DMS153 treated with DMSO at 0.1 percent for 48 hours (cell line): ENCODE data around the gene SIRPA.
"Not testable (repeated sequence)": the region's sequence is repeated elsewhere in the genome, so short reads cannot be mapped to it uniquely, and the experiment has no call there.

Experiments
- DNase-seq: peaks from one replicate; lab custom pipeline; 2025; ENCODE audit not compliant: unreplicated experiment; lab: John Stamatoyannopoulos, UW

The SIRPA gene

DNA sequence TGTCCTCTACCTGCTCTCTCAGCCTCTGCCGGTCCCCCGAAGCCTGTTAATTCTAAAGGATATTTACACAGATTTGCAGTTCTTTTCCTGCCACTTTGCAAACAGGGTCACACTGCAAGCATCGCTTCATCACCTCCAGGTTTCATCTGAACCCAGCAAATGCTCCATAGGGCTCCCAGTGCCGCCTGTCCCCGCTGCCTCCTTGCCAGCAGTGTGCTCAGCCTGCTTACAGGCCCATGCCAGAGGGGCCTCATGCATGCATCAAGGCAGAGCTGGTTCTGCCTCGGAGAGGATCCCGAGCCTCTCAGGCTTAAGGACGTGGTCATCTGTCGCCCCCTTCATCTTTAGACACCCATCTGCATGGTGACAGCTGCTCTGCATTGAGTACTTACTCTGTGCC, 10.5 kb downstream of the SIRPA start:
- DNase-seq: no peak

DNA sequence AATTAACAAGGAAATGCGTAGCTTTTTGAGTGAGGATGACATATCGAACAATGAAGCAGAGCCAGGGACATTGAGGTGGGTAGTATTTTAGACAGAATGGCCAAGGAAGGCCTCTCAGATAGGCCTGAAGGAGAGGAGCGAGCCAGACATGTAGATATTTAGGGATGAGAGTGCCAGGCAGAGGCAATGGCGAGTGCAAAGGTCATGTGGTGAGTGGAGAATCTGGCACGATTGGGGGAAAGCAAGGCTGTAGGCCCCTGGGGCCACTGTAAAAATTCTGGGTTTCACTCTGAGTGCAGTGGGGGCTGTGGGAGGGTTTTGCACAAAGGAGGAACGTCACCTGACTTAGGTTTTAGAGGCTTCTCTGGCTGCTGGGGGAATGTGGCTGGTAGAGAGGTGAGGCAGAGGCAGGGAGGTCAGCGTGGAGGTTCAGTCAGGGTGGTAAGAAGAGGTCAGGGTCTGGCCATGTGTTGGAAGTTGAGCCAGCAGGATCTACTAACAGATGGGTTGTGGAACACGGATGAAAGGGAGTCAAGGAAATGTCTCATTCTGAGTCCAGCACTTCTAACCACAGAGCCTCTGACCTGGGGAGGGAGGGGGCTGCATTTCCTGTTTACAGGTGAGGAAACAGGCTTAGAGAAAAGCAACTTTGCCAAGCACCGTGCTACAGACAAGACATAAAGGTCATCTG, 11.3 kb downstream of the SIRPA start:
- no peak for DNase-seq

DNA sequence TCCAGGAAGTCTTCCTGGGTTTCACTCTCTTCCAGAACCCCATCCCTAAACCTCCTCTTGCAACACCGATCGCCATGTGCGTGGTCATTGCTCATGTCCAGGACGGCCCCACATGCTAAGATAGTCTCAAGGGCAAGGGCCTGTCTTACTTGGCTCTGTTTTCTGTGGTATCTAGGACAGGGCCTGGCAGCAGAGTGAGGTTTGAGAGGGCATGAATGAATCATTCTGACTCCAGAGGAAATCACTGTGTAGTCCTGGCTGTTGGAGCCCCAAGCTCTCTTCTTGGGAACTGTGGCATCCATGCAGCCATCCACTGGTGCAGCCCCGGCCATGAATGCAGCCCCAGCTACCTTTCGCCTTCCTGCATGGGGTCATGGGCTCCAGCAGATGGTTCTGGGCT, 12.4 kb downstream of the SIRPA start:
- DNase-seq: no peak

DNA sequence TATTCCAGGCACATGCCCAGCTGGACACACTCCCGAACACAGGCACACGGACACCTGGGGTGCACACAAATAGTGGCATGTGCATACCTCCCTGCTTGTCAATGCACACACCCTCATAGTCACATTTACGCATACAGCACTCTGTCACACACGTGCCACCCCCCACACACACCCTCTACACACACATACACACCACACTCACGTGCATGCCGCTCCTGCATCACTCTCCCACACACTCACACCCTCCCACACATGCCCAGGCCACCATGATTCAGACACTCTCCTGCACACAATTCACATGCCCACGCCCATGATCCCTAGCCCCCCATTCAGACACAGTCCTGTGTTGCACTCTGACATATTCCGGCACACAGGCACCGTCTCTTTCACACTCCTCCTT, 13.0 kb downstream of the SIRPA start:
- no peak for DNase-seq

DNA sequence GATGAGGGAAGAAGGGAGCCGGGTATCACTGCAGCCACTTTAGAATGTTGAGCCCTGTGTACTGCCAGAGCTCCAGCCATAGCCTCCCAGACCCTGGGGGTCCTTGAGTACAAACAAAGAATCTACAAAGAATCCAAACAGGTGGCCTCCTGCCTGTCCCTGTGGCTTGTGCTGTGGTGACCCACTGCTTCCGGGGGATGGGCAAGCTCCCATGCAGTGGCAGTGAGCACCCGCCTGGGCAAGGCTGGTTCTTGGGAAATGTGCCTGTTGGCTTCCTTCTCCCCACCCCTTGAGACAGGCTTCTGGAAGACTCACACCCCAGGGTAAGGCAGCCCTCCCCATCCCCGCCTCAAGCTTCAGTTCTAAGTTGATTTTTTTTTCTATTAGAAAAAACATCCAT, 13.9 kb downstream of the SIRPA start:
- DNase-seq: no peak

DNA sequence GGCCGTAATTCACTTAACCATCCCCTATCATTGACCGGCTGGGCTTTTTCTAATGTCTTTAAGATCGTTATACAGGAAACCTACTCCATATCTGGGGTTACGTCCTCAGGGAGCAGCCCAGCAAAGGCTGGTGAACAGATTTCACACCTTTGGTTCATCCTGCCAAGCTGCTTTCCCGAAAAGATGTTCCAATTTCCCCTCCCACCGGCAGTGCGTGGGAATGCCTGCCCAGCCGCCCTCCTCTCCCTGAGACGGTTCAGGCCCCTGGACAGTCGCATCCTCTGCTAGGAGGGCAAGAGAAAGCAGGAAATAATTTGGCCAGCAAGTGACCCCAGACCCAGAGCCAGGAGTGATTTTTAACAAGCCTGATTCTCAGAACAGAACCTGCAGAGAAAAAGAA, 16.3 kb downstream of the SIRPA start:
- DNase-seq: no peak

DNA sequence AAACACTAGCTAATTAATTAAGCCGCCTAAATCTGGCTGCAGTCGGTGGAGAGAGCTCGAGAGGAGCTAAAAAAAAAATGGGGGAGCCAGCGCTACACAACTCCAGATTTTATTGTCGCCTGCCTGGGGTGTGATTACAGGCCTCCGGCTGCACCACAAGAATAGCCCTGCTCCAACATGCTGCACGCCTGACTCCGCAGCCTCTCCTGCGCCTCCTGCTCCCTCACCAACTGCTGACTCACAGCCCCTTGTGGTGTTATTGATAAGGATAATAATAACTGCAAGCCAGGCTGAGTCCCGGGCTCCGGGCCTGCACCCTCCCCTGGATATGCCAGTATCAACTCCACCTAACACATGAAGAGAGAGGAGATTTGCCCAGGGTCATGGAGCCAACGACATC, 16.8 kb downstream of the SIRPA start:
- DNase-seq: no peak

DNA sequence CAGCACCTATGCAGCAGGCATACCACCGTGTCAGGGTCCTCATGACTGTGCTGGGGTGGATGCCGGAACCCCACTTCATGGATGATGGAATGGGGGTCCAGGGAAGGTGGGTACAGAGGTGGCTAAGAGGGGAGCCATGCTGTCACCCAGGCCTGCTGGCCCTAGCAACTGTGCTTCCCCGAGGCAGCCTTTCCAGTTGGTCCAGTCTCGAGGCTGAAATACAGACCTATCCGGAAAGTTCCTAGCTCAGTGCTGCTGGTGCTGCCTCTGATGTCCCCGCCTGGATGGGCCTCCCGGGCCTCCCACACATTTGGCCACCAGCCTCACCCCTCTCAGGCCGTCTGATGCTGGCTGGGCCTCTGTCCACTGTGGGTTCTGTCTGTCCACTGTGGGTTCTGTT, 17.4 kb downstream of the SIRPA start:
- DNase-seq: no peak

DNA sequence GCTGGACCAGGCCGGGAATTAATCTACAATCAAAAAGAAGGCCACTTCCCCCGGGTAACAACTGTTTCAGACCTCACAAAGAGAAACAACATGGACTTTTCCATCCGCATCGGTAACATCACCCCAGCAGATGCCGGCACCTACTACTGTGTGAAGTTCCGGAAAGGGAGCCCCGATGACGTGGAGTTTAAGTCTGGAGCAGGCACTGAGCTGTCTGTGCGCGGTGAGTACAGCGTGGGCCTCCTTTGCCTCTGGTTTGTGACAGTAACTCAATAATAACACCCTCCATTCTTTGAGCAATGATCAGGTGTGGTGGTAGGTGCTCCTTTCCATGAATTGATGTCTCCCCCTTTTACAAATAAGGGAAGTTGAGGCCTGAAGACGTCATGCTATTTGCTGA, 20.0 kb downstream of the SIRPA start:
- not testable (repeated sequence) for DNase-seq

DNA sequence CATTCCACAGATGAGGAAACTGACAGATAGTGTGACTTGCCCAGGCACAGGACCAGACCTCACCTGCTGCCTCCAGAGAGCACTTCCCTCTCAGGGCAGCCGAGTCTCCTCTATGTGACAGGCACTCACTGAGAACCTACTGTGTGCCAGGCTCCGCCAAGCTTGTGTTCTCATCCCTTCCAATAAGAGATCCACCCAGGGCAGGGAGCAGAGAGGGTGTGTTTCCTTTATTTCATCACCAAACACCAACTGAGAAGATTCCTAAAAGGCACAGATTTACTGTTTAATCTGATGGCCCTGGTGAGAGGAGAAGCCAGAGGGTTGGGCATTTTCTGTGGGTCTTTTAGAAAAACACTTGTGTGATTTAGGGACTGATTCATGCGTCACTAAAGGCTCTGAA, 20.5 kb downstream of the SIRPA start:
- no peak for DNase-seq

DNA sequence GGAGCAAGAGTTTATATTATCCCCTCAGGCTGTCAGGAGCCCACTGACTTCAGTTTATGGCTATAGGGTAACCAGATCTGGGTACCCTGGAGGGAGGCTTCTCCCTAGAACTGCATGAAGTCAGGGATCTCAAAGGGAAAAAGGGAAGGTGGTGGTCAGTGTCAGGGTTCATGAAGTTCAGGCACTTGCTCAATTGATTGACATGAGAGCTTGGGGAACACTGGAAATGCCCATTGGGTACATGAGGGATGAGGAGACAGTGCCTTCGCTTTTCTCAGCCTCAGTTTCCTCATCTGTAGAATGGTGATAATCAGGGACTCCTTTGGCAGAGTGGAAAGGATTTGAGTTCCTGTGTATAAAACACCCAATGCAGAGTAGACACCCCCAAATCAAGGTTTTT, 22.6 kb downstream of the SIRPA start:
- no peak for DNase-seq

DNA sequence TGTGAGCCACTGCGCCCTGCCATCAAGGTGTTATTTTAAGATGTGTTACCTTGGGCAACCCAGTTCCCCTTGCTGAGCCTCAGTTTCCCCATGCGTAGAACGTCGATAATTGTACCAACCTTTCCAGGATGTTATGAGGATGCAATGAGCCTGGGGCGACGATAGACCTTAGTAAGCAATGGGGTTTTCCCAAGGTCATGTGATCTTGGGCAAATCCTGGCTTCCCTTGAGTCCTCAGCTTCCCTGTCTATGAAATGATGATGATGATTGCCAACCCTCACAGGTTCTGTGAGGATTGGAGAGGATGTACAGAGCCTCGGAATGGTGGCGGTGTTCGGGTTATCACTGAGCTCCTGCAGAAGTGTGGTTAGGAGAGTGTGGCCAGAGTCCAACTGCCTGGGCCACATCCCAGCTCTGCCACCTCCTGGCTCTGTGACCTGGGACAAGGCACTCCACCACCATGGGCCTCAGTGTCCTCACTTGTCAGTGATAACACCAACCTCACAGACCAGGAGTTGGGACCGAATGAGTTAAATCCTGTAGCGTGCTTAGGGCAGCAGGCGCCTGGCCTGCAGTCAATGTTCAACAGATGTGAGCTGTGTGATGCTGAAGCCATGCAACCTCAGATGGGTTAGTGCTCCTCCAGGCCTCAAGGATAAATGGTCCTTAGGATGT, 23.4 kb downstream of the SIRPA start:
- no peak for DNase-seq

DNA sequence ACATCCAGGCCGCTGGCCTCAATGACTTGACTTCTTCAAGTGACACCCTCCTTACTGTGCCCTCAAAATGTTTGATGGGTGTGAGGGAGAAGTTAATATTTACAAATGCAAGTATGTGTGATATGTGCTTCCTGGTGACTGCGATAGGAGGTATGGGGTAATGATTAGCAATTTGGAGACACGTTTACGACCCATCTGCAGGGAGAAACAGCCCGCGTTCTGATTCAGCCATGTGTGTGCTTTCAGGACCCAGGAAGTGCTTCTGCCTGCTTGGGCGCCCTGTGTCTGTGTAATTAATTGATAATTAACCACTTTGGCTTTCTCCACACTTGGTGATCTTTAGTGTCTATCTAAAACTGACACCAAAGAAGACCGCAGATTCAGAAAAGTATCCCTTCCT, 25.0 kb downstream of the SIRPA start:
- DNase-seq: no peak

DNA sequence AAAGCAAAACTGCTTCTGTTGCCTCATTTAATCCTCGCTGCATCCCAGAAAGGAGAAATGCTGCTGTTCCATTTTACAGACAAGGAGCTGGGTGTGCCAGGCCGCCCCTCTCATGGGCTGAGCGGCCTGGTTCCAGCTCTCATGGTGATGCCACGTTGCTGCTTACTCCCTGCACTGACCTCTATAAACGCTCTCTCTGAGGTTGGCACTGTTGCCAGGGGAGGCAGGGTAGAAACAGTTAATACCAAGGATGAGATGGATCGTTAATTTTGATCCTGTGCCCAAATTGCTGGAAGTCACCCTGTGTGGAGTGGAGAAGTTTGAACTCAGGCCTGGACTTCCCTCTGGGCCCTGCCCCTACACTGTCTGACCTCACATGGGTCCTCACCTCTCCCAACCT, 25.6 kb downstream of the SIRPA start:
- no peak for DNase-seq

DNA sequence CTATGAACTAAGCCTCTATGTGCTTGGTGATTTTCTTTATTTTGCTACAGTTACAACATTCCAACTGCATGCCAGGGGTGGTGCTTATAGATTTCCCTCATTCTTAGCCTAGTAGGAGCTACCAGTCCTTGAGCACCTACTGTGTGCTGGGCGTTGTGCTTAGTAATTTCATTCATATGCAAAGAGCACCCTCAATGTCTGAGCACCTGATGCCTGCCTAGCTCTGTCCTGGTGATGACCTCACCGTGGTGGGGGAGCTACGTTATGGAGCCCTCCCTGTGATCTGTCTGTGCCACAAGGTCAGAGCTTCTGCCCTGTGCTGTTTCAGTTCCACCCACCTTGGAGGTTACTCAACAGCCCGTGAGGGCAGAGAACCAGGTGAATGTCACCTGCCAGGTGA, 26.8 kb downstream of the SIRPA start:
- not testable (repeated sequence) for DNase-seq

DNA sequence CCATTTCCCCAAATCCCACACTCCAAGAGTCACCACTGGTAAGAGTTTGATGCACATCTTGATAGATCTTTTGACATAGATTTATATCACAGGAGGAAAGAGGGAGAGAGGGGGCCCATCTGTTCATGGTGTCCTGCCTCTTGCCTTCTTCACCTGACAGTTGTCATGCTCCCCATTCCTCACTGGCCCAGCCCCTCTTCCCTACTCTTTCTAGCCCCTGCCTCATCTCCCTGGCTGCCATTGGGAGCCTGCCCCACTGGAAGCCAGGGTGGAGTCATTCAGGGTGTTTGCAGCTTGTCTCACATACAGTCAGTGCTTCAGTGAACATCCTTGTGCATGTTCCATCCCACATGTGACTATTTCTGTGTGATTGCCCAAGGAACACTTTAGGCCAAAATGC, 27.6 kb downstream of the SIRPA start:
- DNase-seq: no peak

DNA sequence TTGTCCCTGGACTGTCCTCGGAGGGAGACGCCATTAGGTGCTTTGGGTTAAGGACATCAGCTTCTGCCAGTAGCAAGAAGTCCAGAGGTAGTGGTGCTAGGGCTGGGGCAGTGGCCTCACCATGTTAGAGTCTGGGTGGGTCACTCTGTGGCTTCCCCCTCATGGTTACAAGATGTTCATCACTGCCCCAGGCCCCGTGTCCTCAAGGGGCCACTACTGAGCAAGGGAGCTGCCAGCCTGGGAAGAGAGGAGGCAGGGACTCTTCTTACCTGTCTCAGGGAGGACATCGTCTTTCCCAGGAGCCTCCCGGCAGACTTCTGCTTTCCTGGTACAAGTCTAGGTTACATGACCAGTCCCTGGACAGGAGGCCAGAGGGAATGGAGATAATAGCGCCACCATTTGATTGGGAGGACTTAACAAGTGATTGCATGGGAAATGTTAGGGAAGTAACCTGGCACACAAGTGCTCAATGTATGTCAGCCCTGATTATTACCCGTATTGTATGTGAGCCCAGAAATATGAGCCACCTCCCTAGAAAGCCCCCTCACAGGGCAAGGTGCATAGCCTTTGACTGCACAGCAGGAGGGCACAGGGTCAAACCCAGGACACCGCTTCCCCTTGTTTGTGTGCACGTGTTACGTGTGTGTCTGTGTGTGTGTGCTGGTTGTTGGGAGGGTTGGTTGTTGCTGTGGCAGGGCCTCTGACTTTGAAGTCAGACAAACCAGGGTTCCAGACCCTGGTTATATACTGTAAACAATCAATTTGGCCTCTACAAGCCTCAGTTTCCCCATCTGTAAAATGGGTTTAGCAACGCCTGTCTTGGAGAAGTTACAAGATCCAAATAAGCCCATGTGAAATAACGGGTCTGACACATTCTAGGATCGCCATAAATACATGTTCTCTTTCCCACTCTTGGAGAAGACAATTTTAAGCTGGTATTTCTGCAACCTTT, 30.0 kb downstream of the SIRPA start:
- DNase-seq: no peak

DNA sequence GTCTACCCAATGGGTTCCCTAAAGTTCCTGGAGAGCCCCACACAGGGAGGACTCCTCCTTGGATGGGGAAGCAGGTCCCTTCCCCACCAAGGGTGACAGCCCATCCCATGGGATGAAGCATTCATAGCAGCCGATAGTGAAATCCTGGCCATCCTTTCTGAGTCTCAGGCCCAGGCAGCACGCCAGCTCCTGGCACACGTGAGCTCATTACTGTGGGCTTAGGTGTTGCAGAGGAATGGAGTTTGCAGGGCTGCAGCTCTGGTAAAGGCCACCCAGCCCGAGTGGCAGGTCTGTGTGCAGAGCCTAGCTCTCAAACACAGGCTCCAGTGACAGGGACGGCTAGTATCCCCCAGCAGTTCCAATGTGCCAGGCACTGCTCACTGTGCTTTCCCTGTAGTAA, 31.0 kb downstream of the SIRPA start:
- DNase-seq: no peak

DNA sequence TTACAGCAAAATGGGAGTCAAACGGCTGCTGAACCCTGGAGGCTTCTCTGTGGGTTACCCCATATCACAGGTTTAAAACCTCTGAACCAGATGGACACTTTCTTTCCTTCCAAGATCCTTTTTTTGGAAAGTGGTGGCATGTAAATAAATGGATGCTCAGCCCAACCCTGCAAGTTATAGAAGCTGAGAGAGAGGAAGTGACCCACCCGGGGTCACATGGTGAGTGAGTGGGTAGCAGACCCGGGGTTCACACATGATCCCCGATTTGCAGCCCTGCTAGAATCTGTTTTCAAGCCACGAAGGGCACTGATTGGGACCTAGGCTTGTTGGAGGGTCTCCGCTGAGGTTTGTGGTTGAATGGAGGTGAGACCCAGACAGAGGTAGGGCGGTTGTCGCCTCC, 32.0 kb downstream of the SIRPA start:
- DNase-seq: no peak

DNA sequence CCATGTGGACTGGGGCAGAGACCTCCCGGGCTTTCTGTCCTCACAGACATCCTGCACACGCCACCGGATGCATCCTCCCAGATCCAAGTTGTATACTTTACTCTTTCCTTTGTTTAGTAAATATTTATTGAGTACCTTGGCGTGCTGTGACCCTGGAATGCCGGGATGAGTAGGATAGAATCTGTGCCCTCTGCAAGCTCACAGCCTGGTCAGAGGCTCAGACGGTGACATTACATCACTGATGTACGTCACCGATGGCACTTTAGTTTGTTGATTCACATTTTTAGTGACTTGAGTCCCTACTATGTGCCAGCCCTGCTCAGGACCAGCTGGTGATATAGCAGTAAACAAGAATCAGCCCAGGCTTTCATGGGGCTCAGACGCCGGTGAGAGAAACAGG, 32.9 kb downstream of the SIRPA start:
- DNase-seq: no peak

DNA sequence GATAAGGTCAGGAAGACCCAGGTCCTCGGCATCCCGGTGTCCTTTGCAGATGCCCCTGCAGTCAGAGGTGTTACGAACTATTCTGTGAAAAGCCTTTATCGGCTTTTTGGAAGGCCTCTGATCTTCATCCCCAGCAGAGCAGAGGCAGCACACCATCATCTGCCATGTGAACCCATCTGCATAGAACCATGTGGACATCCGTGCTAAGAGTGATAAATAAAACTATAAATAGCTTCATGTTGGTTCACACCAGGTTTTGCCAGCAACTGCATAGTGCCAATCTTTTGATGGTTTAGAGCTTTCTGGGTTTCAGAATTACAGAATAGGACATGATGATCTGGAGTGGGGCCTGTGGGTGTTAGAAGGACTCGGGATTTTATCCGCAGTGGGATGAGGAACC, 33.6 kb downstream of the SIRPA start:
- no peak for DNase-seq

DNA sequence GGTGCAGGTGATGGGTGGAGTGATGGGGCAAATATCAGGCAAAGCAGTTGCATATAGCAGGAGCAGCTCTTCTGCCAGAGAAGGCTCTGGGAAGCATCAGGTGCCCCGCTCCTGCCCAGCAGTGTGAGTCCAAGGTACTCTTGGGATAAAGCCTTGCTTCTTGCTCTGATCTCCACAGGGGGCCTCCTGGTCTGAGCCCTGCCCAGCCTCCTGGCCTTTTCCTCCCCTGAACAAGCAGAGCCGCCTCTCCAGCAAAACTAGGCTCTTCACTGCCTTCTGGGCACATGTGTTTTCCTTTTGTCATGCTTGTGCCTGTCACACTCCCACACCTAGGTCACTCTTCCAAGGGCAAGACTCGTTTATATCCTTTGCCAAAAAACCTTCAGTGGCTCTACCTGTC, 34.3 kb downstream of the SIRPA start:
- DNase-seq: no peak
